GM18505 (cell line): ENCODE results near the gene BRD3OS.

ENCODE experiments used
- ATAC-seq: cut with Tn5 transposase; IDR thresholded peaks from one replicate; pipeline ENCODE4 v1.9.1; 2021; ENCODE audit not compliant: unreplicated experiment
- POLR2A ChIP-seq: IDR thresholded peaks from 4 replicates; pipeline ENCODE4 v1.6.1; 2011; ENCODE audit warnings: borderline replicate concordance; ENCODE audit not compliant: insufficient read depth, insufficient read length; ENCODE audit errors: extremely low read depth

The BRD3OS gene

DNA sequence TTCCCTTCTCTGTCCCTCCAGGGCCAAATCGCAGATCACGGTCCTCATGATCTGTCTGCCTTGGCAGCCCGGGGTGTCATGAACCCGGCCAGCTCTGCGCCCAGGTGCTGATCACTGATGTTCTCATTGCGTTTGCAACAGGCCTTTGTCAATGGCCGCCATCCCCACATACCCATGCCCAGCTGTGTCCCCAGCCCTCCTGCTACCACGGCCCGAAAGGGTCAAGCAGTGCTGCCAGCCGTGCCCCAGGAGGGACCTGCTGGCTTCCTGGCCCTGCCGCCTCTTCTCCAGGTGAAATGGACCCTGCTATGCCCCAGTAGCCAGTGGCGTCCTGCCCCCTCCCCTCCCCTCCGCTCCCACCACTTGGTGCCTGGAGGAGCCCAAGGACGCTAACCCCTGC is 20.4 kb upstream of the BRD3OS start:
- no peak for ATAC-seq
- no peak for TF ChIP-seq POLR2A

DNA sequence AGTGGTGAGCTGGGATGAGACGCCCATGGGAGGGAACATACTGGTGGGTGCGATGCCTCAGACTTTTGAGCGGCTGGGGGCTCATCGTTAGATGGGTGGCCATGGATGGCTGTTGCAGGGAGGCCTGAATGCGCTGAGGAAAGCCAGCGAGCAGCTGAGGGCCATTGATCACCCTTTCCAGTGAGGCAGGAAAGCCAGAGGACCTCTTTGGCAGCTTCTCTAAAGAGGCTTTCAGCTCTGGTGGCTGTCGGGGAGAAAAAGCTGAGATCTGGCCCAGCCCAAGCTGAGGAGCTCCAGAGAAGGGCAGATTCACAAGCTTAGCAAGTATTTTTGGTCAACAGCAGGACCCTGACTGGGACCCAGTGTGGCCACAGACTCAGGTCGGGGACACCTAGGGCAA is 19.9 kb upstream of the BRD3OS start:
- no peak for ATAC-seq
- no peak for TF ChIP-seq POLR2A

DNA sequence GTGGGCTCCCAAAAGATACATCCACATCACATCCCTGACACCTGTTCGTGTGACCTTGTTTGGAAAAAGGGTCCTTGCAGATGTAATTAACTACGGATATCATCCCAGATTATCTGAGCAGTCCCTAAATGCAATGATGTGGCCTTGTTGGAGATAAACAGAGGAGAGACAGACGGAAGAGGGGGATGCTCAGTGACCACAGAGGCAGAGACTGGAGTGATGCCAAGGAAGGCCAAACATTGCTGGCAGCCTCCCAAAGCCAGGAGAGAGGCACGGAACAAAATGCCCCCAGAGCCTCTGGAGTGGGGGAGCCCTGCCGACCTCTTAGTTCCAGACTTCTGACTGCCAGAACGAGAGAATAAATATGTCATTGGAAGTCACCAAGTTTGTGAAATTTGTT is 18.1 kb upstream of the BRD3OS start:
- TF ChIP-seq POLR2A: no peak
- no peak for ATAC-seq

DNA sequence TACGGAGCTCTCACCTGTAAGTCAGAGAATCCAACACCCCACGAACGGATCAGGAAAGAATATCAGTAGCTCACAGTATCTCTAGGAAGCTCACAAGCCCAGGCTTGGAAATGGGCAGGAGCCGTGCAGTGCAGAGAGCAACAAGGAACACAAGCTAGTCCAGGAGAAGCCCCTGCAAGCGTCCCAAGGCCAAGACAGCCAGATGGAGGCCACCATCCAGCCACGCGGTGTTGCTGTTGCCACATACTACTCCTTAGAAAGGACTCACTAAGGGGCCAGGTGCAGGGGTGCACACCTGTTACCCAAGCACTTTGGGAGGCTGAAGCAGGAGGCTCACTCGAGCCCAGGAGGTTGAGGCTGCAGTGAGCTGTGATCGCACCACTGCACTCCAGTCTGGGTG is 17.7 kb upstream of the BRD3OS start:
- no peak for TF ChIP-seq POLR2A
- no peak for ATAC-seq

DNA sequence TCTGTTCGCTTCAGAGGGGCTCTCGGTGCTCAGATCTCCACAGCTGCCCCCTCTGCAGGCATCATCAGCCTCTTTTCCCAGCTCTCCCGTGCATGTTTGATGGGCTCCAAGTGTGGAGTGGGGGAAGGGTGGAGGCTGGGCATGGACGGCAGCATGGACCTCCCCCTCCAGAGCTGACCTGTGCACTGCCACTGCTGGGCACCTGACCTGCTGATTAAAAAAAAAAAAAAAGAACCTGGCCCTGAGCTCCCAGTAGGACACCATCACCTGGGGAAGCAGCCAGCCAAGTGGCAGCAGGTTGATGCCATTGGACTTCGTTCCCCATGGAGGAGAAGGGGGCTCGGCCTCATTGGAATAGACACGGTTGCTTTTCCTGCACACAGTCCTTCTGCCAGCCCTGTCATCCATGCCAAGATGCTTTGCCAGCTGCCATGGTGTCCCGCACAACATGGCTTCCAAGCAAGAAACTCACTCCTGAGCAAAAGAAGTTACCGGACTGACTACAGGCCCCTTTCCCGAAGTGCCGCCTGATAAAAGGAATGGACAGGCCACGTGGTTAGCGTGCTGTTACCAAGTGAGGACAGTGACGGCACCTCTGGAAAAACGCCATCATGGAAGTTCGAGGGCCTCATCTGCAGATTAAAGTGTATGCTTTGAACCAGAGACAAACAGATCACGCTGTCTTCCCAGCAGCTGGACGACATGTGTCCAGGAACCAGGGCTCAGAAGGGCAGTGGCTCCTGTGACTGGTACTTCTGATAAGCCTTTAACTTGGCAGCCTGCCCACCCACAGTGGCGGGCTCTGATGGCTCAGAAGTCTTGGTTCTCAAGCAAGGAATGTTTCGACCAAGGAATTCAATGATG is 14.7 kb upstream of the BRD3OS start:
- no peak for TF ChIP-seq POLR2A
- no peak for ATAC-seq

DNA sequence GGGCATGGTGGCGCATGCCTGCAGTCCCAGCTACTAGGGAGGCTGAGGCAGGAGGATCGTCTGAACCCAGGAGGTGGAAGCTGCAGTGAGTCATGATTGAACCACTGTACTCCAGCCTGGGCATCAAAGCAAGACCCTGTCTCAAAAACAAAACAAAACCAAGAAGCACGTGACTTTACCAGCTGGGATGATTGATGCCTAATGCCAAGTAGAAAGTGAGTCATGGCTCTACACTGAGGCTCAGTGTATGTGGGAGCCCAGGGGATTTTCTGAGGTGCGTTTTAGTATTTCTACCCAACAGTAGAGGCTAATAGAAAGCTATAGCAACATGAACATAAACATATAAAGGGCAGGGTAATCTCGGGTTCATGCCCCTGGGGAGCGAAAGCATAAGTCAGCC is 13.9 kb upstream of the BRD3OS start:
- ATAC-seq: no peak
- no peak for TF ChIP-seq POLR2A

DNA sequence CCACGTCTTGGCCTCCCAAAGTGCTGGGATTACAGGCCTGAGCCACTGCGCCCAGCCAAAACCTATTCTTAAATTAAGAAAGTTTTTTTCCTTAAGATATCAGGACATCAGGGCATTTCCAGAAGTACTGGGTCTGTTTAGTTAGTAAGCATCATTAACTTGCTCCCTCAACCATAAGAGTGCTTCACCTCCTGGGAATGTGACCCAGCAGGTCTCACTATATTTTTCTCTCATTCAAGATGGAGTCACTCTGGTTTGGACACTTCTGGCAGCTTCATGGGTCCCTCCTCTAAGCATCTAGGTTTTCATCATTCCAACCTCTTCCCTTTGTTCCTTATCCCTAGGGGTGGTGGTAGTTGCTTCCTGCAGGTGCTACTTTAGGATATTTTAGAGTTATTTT is 10.3 kb upstream of the BRD3OS start:
- no peak for ATAC-seq
- no peak for TF ChIP-seq POLR2A

DNA sequence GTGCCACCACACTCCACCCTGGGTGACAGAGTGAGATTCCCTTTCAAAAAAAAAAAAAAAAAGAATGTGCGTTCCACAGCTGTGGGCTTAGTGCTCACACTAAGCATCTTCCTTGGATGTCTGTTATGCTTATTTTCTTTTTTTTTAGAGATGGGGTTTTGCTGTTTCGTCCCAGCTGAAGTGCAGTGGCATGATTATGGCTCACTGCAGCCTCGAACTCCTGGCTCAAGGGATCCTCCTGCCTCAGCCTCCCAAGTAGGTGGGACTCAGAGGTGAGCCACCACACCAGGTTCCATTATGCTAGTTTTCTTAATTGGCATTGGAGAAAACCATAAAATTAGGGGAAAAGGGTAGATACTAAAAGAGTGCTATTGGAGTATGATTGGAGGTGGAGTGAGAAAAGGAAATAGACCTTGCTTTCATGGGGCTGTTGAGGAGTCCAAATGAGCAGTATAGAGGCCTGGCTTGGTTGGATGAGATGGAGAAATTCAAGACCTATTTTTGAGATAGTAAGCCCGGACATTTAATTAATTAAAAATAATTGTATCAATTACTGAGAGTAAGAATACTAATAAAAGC is 978 bp upstream of the BRD3OS start:
- no peak for ATAC-seq
- no peak for TF ChIP-seq POLR2A

DNA sequence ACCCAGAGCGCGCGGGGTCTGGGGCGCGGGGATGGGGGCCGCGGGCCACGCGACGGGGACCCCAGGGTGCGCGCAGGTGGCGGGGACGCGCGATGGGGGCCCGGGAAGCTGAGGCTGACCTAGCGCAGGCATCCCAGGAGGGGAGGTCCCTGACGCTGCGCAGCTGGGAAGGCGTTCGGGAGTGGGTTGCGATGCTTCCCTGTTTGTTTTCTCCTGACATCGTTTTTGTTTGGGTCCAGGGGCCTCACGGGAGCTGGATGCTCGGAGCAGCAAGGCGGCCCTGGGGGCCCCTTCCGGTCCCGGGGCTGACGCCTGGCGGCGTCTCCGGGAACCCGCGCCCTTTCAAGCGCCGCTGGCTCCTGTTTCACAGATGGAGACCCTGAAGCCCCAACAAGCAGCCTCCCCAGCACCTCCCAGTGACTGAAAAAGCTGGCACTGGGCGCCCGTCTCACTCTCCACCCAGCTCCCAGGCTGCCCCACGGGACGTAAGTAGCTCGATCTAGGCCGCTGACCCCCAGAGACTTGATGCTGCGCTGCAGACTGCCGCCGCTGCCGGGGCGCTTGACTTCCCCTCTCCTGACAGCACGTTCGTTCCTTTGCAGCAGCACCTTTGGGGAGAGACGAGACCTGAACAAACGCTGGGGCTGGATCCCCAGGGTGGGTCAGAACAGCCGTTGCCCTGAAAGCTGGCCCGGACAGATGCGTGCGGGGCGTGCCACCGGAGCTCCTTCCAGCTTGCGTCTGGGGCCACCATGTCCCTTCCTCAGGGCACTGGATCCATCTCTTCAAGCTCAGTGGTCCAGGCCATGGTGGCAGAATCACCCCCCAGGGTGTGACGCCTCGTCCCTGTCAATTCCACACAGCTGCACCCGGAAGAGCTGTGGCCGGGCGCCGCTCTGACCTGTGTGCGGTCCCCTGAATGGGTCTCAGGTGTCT is 593 bp downstream of the BRD3OS start:
- ATAC-seq: peak; percentile 41
- no peak for TF ChIP-seq POLR2A

DNA sequence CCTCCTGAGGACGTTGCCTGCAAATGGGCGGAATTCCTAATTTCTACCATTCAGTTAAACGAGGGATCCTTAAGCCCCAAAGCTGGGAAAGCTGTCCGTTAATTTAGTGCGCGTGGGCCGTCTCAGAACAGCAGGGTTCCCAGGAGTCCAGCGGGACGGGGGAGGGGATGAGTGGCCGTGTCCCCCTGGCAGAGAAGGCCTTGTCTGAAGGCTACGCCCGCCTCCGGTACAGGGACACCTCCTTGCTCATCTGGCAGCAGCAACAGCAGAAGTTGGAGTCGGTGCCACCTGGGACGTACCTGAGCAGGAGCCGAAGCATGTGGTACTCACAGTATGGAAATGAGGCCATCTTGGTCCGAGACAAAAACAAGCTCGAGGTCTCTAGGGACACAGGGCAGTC is 1.3 kb downstream of the BRD3OS start:
- ATAC-seq: no peak
- no peak for TF ChIP-seq POLR2A

DNA sequence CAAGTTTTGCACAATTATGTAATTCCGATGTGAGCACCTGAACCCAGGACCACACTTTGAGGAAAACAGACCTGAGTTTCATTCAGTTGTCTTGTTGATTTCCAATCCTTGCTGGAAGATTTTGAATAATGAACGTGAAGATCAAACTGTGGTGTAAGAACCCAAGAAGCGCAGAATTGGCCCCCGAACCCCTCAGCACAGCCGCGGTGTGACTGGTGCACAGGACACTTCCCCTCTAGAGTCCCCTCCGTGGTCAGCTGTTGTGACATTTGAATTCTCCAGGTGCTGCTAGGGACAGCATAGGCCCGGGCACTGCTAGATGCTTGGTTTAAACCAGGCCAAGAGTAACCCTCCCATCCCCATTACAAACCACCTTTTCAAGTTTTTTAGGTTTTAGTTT is 1.7 kb downstream of the BRD3OS start:
- no peak for ATAC-seq

DNA sequence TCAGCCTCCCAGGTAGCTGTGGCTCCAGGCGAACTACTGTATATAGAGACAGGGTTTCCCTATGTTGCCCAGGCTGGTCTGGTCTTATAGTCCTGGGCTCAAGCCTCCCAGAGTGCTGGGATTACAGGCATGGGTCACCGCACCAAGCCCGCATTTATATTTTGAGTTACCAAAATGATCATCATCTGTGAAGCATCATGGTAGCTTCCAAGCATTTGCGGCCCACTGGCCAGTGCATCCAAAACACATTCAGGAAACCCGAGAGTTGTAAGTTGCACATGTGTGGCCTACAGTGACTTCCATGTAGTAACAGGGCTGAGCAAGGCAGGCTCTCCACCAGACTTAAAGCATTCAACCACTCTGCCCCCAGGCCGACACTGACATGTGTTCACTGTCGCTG is 2.3 kb downstream of the BRD3OS start:
- TF ChIP-seq POLR2A: no peak
- no peak for ATAC-seq

More for the DNA sequence above, 1.7 kb downstream of the BRD3OS start:
- no peak for TF ChIP-seq POLR2A

DNA sequence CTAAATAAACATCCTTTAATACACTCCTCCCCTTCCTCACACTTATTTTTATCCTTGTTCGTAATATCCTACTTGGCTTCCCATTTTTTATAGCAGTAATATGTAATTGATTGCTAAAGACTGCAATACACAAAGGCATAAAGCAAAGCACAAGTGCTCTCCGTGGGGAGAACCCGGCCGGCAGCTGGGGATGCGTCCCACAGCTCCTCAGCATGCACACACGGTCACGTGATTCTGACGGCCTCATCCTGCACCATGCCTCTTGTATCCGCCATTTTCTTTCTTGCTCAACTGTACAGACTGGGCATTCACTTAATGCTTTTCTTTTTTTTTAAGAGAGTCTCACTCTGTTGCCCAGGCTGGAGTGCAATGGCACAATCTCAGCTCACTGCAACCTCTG is 2.8 kb downstream of the BRD3OS start:
- no peak for ATAC-seq
- no peak for TF ChIP-seq POLR2A
